ENCODE results near the gene CSTF3. TPM values are rescaled to one million over a fixed set of nuclear protein-coding genes. Genes with fewer than 3 reads are reported as not detected.
A peak's percentile ranks its signal among the peaks of the same experiment; 100 is the strongest.
"Not testable (repeated sequence)": the region's sequence is repeated elsewhere in the genome, so short reads cannot be mapped to it uniquely, and the experiment has no call there.

Gene CSTF3
- polyA plus RNA-seq, 6 donors from 2014 or later, result 13.1 to 20.8 (median 15.4) TPM

- Mint-ChIP-seq H3K9me3 (no peaks in the 10 kb centered on the region), H3K36me3 (peaks cover 4 to 22% of the 10 kb centered on the region in 2 donors), H3K27ac (peak overlapping the region in 1 of 6 donors; percentile 37), H3K4me1 (peaks cover 17 to 25% (median 24%) of the 10 kb centered on the region in 3 donors), H3K27me3 (no peaks in the 10 kb centered on the region), H3K4me3 (no peak overlapping the region)
- DNase-seq (no peak), ATAC-seq (ENCODE audit: low read depth in 2 of 2) (no peak)
These were observed 99.1 kb downstream of the CSTF3 start for GRCh38 chr11:33062137-33062536.

- Mint-ChIP-seq H3K27me3 (no peaks in the 10 kb centered on the region), H3K36me3 (peaks cover 7 to 22% of the 10 kb centered on the region in 2 donors), H3K9me3 (no peaks in the 10 kb centered on the region), H3K4me1 (peaks cover 14 to 24% (median 20%) of the 10 kb centered on the region in 3 donors), H3K4me3 (no peak overlapping the region), H3K27ac (peak overlapping the region in 2 of 6 donors; percentile 71 to 76)
- ATAC-seq (ENCODE audit: low read depth in 2 of 2) (no peak), DNase-seq (no peak)
These were observed 101.0 kb downstream of the CSTF3 start for GRCh38 chr11:33060271-33060670.

GRCh38 chr11:33059331-33060007, 101.8 kb downstream of the CSTF3 start:
- peaks cover 11 to 21% (median 12%) of the 10 kb centered on the region in 3 donors for H3K4me1 Mint-ChIP-seq
- H3K27me3 Mint-ChIP-seq, result no peaks in the 10 kb centered on the region
- no peak overlapping the region for H3K4me3 Mint-ChIP-seq
- no peak for DNase-seq
- ATAC-seq (ENCODE audit: low read depth in 2 of 2), result no peak
- H3K9me3 Mint-ChIP-seq, result no peaks in the 10 kb centered on the region
- H3K36me3 Mint-ChIP-seq, result peaks cover 13 to 22% of the 10 kb centered on the region in 2 donors
- H3K27ac Mint-ChIP-seq, result peak overlapping the region in 3 of 6 donors; percentile 30 to 57 (median 42)

GRCh38 chr11:33057284-33057683, 104.0 kb downstream of the CSTF3 start:
- Mint-ChIP-seq H3K27me3 (no peaks in the 10 kb centered on the region), H3K27ac (no peak overlapping the region), H3K4me3 (no peak overlapping the region), H3K4me1 (peaks cover 0 to 12% (median 2%) of the 10 kb centered on the region in 3 donors), H3K36me3 (peaks cover 13 to 22% of the 10 kb centered on the region in 2 donors), H3K9me3 (no peaks in the 10 kb centered on the region)
- ATAC-seq (ENCODE audit: low read depth in 2 of 2) (no peak), DNase-seq (no peak)

- H3K27me3 Mint-ChIP-seq, result no peaks in the 10 kb centered on the region
- H3K4me1 Mint-ChIP-seq, result peaks cover 0 to 25% (median 4%) of the 10 kb centered on the region in 3 donors
- H3K4me3 Mint-ChIP-seq, result no peak overlapping the region
- no peaks in the 10 kb centered on the region for H3K9me3 Mint-ChIP-seq
- no peak for ATAC-seq (ENCODE audit: low read depth in 2 of 2)
- H3K27ac Mint-ChIP-seq, result no peak overlapping the region
- no peak for DNase-seq
- H3K36me3 Mint-ChIP-seq, result peaks cover 10 to 18% of the 10 kb centered on the region in 2 donors
These were observed 105.9 kb downstream of the CSTF3 start for GRCh38 chr11:33055375-33055774.

GRCh38 chr11:33052231-33052630, 109.0 kb downstream of the CSTF3 start:
- peak overlapping the region in 2 of 6 donors; percentile 84 for H3K27ac Mint-ChIP-seq
- DNase-seq (no peak), ATAC-seq (ENCODE audit: low read depth in 2 of 2) (peak in 1 of 2 donors; percentile 56)
- no peaks in the 10 kb centered on the region for H3K9me3 Mint-ChIP-seq
- H3K36me3 Mint-ChIP-seq, result peaks cover 0 to 21% of the 10 kb centered on the region in 2 donors
- peak overlapping the region in 4 of 8 donors; percentile 28 to 59 (median 46) for H3K4me3 Mint-ChIP-seq
- peaks cover 0 to 20% (median 4%) of the 10 kb centered on the region in 3 donors for H3K4me1 Mint-ChIP-seq
- H3K27me3 Mint-ChIP-seq, result no peaks in the 10 kb centered on the region

GRCh38 chr11:33049565-33050408, 111.5 kb downstream of the CSTF3 start:
- Mint-ChIP-seq H3K4me1 (peaks cover 0 to 24% (median 4%) of the 10 kb centered on the region in 3 donors), H3K27ac (peak overlapping the region in 1 of 6 donors; percentile 12), H3K36me3 (peaks cover 0 to 13% of the 10 kb centered on the region in 2 donors)
- H3K4me3 Mint-ChIP-seq; H3K9me3 Mint-ChIP-seq; H3K27me3 Mint-ChIP-seq; DNase-seq; ATAC-seq (ENCODE audit: low read depth in 2 of 2): not testable (repeated sequence)

GRCh38 chr11:33048701-33049100, 112.6 kb downstream of the CSTF3 start:
- not testable (repeated sequence) for H3K27ac Mint-ChIP-seq; H3K9me3 Mint-ChIP-seq; H3K4me3 Mint-ChIP-seq; DNase-seq; H3K27me3 Mint-ChIP-seq; ATAC-seq (ENCODE audit: low read depth in 2 of 2)
- Mint-ChIP-seq H3K36me3 (peaks cover 0 to 12% of the 10 kb centered on the region in 2 donors), H3K4me1 (peaks cover 0 to 24% (median 4%) of the 10 kb centered on the region in 3 donors)

- no peak for DNase-seq
- Mint-ChIP-seq H3K27ac (no peak overlapping the region), H3K9me3 (no peaks in the 10 kb centered on the region), H3K36me3 (peaks cover 0 to 12% of the 10 kb centered on the region in 2 donors), H3K4me1 (peaks cover 6 to 10% (median 8%) of the 10 kb centered on the region in 3 donors), H3K4me3 (no peak overlapping the region), H3K27me3 (no peaks in the 10 kb centered on the region)
- ATAC-seq (ENCODE audit: low read depth in 2 of 2), result no peak
These were observed 115.6 kb downstream of the CSTF3 start for GRCh38 chr11:33045551-33046255.

- ATAC-seq (ENCODE audit: low read depth in 2 of 2) (no peak), DNase-seq (no peak)
- no peak overlapping the region for H3K27ac Mint-ChIP-seq
- peaks cover 12 to 17% (median 16%) of the 10 kb centered on the region in 3 donors for H3K4me1 Mint-ChIP-seq
- H3K27me3 Mint-ChIP-seq, result no peaks in the 10 kb centered on the region
- H3K9me3 Mint-ChIP-seq, result no peaks in the 10 kb centered on the region
- H3K36me3 Mint-ChIP-seq, result peaks cover 0 to 12% of the 10 kb centered on the region in 2 donors
- H3K4me3 Mint-ChIP-seq, result peak overlapping the region in 1 of 8 donors; percentile 4
These were observed 117.0 kb downstream of the CSTF3 start for GRCh38 chr11:33044285-33044756.

- H3K4me1 Mint-ChIP-seq, result peaks cover 16 to 17% (median 16%) of the 10 kb centered on the region in 3 donors
- H3K4me3 Mint-ChIP-seq, result peak overlapping the region in 1 of 8 donors; percentile 40
- no peak for ATAC-seq (ENCODE audit: low read depth in 2 of 2)
- no peak overlapping the region for H3K27ac Mint-ChIP-seq
- no peak for DNase-seq
- H3K27me3 Mint-ChIP-seq, result no peaks in the 10 kb centered on the region
- H3K9me3 Mint-ChIP-seq, result no peaks in the 10 kb centered on the region
- peaks cover 0 to 10% of the 10 kb centered on the region in 2 donors for H3K36me3 Mint-ChIP-seq
These were observed 118.0 kb downstream of the CSTF3 start for GRCh38 chr11:33043221-33043830.

- Mint-ChIP-seq H3K4me3 (peak overlapping the region; percentile 90 to 99 (median 96)), H3K9me3 (no peaks in the 10 kb centered on the region), H3K36me3 (no peaks in the 10 kb centered on the region), H3K4me1 (peaks cover 16 to 18% (median 17%) of the 10 kb centered on the region in 3 donors), H3K27ac (peak overlapping the region in 3 of 6 donors; percentile 88 to 94 (median 92)), H3K27me3 (peaks cover 0 to 2% (median 0%) of the 10 kb centered on the region in 3 donors)
- ATAC-seq (ENCODE audit: low read depth in 2 of 2) (no peak), DNase-seq (no peak)
These were observed 120.3 kb downstream of the CSTF3 start for GRCh38 chr11:33040862-33041453.
